ENCODE data around the gene DUSP28. TPM values are rescaled to one million over a fixed set of nuclear protein-coding genes. Genes with fewer than 3 reads are reported as not detected.
A peak's percentile ranks its signal among the peaks of the same experiment; 100 is the strongest.

Gene DUSP28
- polyA plus RNA-seq, 3 donors from 2014 or later, result 13.7 to 27.4 (median 27.4) TPM

DNA sequence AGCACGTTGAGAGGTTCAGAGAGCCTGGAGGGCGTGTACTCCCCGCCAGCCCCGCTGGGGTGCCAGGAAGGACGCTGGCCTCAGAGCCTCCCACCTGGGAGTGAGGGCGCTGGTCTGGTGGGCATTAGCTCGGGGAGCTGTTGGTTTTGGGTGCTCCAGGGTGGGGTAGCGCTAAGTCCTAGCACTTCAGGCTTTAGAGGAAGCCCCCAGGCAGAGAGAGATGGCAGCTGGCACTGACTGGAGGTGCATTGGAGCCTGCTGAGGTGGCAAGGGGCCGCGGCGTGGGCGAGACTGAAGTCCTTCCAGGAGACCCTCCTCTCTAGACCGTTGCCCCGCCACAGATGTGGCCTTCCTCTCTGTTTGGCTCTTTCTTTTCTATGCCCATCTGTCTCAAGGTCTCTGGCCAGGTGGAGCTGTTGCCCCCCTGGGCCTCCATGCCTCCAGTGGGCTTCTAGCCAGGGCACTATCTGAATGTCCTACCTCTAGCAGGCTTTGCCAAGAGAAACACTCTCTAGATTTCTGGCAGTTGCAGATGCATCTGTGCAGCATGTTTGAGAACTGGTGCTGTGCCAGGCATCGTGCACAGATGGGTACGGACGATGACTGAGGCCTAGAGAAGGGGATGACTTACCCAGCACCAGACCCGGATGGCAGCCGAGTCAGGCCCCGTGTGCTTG is 33.0 kb downstream of the DUSP28 start:
- no peaks in the 10 kb centered on the region for H3K9me3 Mint-ChIP-seq
- H3K36me3 Mint-ChIP-seq, result peaks cover 0 to 7% (median 6%) of the 10 kb centered on the region in 3 donors
- no peak overlapping the region for H3K4me3 Mint-ChIP-seq
- no peaks in the 10 kb centered on the region for H3K27me3 Mint-ChIP-seq (ENCODE audit: low read depth in 3 of 3)
- DNase-seq, result no peak
- no peak overlapping the region for H3K27ac Mint-ChIP-seq
- H3K4me1 Mint-ChIP-seq, result peaks cover 15 to 19% of the 10 kb centered on the region in 2 donors

DNA sequence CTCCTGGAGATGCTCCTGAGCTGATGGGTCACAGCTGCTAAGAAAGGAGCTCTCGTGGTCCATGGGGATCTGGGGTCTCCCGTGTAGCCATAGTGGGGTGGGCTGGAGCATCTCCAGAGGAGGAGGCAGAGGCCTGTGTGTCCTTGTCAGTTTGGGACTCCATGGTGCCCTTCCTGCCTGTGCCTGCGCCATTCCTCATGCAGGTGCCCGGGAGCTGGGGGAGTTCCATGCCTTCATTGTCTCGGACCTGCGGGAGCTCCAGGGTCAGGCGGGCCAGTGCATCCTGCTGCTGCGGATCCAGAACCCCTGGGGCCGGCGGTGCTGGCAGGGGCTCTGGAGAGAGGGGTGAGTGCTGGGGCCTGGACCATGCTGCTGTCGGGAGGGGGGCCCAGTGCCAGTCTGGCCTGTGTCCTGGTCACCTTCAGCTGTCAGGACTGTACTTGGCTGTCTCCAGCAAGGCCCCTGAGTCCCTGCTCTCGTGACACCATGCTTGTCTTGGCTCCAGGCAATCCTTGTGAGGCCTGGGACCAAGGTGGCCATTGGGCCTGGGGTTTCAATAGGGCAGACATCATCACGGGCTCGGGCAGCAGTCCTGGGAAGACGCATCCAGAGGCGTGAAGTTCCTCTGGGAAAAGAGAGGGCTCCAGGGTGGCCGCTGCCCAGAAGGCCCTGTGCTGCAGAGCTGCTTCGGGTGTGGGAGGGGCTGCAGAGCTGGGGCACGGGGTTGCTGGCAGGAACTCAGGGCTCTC is 33.7 kb downstream of the DUSP28 start:
- no peaks in the 10 kb centered on the region for H3K9me3 Mint-ChIP-seq
- no peak overlapping the region for H3K4me3 Mint-ChIP-seq
- H3K27me3 Mint-ChIP-seq (ENCODE audit: low read depth in 3 of 3), result no peaks in the 10 kb centered on the region
- peaks cover 0 to 3% (median 1%) of the 10 kb centered on the region in 3 donors for H3K36me3 Mint-ChIP-seq
- H3K27ac Mint-ChIP-seq, result no peak overlapping the region
- peaks cover 8 to 12% of the 10 kb centered on the region in 2 donors for H3K4me1 Mint-ChIP-seq
- no peak for DNase-seq

DNA sequence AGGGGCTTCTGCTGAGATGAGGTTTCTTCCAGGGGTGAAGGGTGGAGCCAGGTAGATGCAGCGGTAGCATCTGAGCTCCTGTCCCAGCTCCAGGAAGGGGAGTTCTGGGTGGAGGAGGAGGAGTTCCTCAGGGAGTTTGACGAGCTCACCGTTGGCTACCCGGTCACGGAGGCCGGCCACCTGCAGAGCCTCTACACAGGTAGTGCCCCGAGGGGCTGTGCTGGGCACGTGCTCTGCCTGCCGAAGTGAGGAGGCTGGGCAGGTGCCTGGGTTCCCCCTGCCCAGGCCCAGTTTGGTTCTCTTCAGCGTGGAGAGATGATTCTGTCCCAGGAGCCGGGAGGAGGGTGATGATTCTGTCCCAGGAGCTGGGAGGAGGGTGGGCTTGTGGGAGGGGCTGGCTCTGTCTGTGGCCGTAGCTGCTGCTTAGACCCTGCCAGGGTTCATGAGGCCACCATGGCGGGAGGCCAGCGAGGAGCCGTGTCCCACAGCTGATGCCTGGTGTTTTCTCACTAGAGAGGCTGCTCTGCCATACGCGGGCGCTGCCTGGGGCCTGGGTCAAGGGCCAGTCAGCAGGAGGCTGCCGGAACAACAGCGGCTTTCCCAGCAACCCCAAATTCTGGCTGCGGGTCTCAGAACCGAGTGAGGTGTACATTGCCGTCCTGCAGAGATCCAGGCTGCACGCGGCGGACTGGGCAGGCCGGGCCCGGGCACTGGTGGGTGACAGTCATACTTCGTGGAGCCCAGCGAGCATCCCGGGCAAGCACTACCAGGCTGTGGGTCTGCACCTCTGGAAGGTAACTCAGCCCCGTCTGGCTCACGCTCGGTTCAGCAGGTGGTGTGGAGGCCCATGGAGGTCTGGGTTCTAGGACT is 34.6 kb downstream of the DUSP28 start:
- no peaks in the 10 kb centered on the region for H3K9me3 Mint-ChIP-seq
- no peaks in the 10 kb centered on the region for H3K36me3 Mint-ChIP-seq
- H3K27me3 Mint-ChIP-seq (ENCODE audit: low read depth in 3 of 3), result no peaks in the 10 kb centered on the region
- peaks cover 3 to 7% of the 10 kb centered on the region in 2 donors for H3K4me1 Mint-ChIP-seq
- DNase-seq, result no peak
- no peak overlapping the region for H3K27ac Mint-ChIP-seq
- H3K4me3 Mint-ChIP-seq, result no peak overlapping the region

- no peaks in the 10 kb centered on the region for H3K36me3 Mint-ChIP-seq
- H3K27me3 Mint-ChIP-seq (ENCODE audit: low read depth in 3 of 3), result peaks cover 0 to 1% (median 0%) of the 10 kb centered on the region in 3 donors
- H3K4me1 Mint-ChIP-seq, result peaks cover 3 to 7% of the 10 kb centered on the region in 2 donors
- peak; percentile 33 to 44 (median 38) for DNase-seq
- no peak overlapping the region for H3K27ac Mint-ChIP-seq
- H3K9me3 Mint-ChIP-seq, result no peaks in the 10 kb centered on the region
- no peak overlapping the region for H3K4me3 Mint-ChIP-seq
These were observed 35.4 kb downstream of the DUSP28 start for GRCh38 chr2:240595381-240596079.

DNA sequence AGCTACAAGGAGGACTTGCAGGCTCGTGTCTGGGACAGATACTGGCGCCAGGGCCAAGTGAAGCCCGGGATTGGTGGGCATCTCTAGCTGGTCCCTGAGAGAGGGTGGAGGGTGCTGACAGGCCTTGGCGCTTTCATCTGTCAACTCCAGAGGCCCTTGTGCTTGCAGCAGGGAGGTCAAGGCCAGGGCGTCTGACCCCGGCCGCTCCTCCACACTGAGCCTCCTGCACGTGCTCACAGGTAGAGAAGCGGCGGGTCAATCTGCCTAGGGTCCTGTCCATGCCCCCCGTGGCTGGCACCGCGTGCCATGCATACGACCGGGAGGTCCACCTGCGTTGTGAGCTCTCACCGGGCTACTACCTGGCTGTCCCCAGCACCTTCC is 35.9 kb downstream of the DUSP28 start:
- DNase-seq, result no peak
- Mint-ChIP-seq H3K36me3 (no peaks in the 10 kb centered on the region), H3K4me1 (peaks cover 1 to 4% of the 10 kb centered on the region in 2 donors), H3K9me3 (no peaks in the 10 kb centered on the region), H3K4me3 (no peak overlapping the region), H3K27me3 (ENCODE audit: low read depth in 3 of 3) (peaks cover 0 to 1% (median 0%) of the 10 kb centered on the region in 3 donors), H3K27ac (no peak overlapping the region)

GRCh38 chr2:240596491-240596931 is 36.4 kb downstream of the DUSP28 start:
- H3K4me3 Mint-ChIP-seq, result no peak overlapping the region
- H3K4me1 Mint-ChIP-seq, result no peaks in the 10 kb centered on the region
- no peaks in the 10 kb centered on the region for H3K36me3 Mint-ChIP-seq
- no peaks in the 10 kb centered on the region for H3K9me3 Mint-ChIP-seq
- no peak for DNase-seq
- no peak overlapping the region for H3K27ac Mint-ChIP-seq
- peaks cover 0 to 1% (median 0%) of the 10 kb centered on the region in 3 donors for H3K27me3 Mint-ChIP-seq (ENCODE audit: low read depth in 3 of 3)

- H3K4me3 Mint-ChIP-seq, result no peak overlapping the region
- no peaks in the 10 kb centered on the region for H3K9me3 Mint-ChIP-seq
- no peaks in the 10 kb centered on the region for H3K4me1 Mint-ChIP-seq
- DNase-seq, result no peak
- H3K36me3 Mint-ChIP-seq, result no peaks in the 10 kb centered on the region
- H3K27ac Mint-ChIP-seq, result no peak overlapping the region
- peaks cover 0 to 1% (median 0%) of the 10 kb centered on the region in 3 donors for H3K27me3 Mint-ChIP-seq (ENCODE audit: low read depth in 3 of 3)
These were observed 36.9 kb downstream of the DUSP28 start for GRCh38 chr2:240597054-240597418.

DNA sequence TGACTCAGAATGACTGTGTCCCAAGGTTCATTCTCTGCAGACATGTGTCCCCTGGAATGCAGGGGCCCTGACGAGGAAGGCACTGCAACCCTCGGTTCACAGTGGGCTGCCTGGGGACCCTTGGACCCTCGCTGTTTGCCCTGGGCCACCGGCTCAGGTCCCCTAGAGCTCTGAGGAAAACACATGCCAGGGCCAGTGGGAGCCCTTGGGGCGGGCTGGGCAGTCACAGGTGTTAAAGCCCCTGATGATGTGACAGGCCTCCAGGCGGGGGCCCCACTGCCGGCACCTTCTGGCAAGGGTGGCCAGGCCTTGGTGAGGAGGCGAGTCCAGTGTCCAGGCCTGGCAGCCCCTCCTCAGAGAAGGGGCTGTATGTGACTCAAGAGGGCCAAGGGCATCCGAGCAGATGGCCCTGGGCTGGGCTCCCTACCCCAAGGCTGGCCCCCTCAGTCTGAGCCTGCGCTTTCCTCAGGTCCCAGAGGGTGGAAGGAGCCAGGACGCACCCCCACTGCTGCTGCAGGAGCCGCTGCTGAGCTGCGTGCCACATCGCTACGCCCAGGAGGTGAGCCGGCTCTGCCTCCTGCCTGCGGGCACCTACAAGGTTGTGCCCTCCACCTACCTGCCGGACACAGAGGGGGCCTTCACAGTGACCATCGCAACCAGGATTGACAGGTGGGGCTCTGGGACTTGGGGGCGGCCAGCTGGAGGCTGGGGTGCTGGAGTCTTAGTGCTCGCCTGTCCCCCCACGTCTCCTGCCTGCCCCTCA is 37.4 kb downstream of the DUSP28 start:
- no peak for DNase-seq
- H3K27ac Mint-ChIP-seq, result no peak overlapping the region
- no peaks in the 10 kb centered on the region for H3K9me3 Mint-ChIP-seq
- no peaks in the 10 kb centered on the region for H3K4me1 Mint-ChIP-seq
- H3K27me3 Mint-ChIP-seq (ENCODE audit: low read depth in 3 of 3), result peaks cover 0 to 1% (median 0%) of the 10 kb centered on the region in 3 donors
- no peak overlapping the region for H3K4me3 Mint-ChIP-seq
- H3K36me3 Mint-ChIP-seq, result no peaks in the 10 kb centered on the region

GRCh38 chr2:240598311-240598911 is 38.3 kb downstream of the DUSP28 start:
- no peaks in the 10 kb centered on the region for H3K36me3 Mint-ChIP-seq
- no peaks in the 10 kb centered on the region for H3K4me1 Mint-ChIP-seq
- H3K27ac Mint-ChIP-seq, result no peak overlapping the region
- no peak for DNase-seq
- peaks cover 0 to 1% (median 0%) of the 10 kb centered on the region in 3 donors for H3K27me3 Mint-ChIP-seq (ENCODE audit: low read depth in 3 of 3)
- no peaks in the 10 kb centered on the region for H3K9me3 Mint-ChIP-seq
- no peak overlapping the region for H3K4me3 Mint-ChIP-seq

DNA sequence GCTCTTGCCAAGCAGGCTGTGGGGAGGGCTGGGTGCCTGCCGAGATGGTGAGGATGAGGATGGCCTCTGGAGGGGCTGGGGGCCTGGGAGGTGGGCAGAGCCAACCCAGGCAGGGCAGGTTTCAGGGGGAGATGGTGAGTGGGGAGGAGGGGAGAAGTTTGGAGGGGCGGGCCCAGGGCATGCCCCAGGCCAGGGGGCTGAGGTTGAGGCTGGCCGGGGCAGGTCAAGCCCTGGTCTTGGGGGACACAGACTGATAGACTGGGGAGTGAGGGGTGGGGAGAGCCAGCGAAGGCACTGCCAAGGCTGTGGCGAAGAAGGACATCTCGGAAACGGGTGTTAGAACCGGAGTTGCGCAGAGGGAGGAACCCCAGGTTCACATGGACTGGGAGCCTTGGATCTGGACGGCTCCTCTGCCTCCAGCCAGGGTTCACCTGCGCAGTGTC is 39.0 kb downstream of the DUSP28 start:
- Mint-ChIP-seq H3K4me3 (no peak overlapping the region), H3K4me1 (no peaks in the 10 kb centered on the region), H3K27ac (no peak overlapping the region), H3K27me3 (ENCODE audit: low read depth in 3 of 3) (peaks cover 0 to 1% (median 0%) of the 10 kb centered on the region in 3 donors), H3K9me3 (no peaks in the 10 kb centered on the region), H3K36me3 (no peaks in the 10 kb centered on the region)
- DNase-seq, result no peak

DNA sequence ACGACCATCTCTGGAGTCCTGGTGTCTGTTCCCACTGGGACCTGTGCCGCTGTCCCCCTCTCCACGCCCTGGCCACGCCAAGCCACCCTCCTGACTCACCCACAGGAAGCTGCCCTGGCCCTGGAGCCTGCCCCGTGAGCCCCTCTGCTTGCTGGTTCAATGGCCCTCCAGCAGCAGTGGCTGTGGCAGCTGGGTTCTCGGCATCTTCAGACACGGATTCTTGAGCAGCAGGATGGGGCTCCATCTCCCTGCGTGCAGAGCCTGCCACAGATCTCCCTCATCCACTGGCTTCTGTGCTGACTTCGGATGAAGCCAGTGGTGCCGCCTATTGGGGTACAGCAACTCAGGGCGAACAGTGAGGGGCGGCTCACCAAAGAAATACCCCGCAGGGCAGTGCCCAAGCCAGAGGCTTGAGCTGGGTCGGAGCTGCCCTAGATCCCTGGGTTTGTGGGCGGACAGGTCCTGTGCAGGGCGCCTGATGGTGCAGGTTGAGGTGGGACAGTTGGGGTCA is 40.3 kb downstream of the DUSP28 start:
- no peak for DNase-seq

DNA sequence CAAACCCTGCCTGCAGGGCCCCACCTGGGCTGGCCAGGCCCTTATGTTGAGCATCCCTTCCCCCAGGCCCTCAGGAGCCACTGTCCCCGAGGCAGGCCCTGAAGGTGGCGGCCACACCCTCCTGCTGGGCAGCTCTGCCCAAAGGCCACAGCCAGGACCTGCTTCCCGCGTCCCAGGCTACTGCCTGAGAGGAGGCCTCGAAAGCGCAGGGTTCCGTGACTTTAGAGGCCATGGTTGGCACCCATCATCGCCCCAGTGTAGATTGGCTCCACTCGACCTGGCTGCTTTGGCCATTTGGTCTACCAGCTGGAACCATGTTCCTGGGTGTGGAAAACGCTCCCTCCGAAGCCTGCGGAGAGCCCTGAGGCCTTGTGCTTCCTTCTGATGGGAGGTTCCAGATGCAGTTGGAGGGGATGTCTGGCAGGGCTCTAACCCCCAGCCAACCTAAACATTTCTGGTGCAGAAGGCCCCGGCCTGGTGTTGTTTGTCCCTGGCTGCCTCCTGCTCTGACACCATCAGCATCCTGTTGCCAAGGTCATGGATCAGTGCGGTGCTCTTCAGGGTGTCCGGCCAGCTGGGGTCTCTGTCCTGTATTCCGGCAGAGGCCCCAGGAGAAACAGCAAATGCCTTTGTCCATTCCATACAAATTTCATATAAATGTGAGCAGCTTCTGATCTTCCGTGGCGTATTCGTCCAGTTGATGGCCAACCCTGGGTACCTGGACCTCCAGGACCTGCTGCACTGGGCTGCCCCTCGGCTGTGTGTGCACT is 41.1 kb downstream of the DUSP28 start:
- H3K4me1 Mint-ChIP-seq, result peaks cover 2 to 7% of the 10 kb centered on the region in 2 donors
- no peaks in the 10 kb centered on the region for H3K9me3 Mint-ChIP-seq
- H3K4me3 Mint-ChIP-seq, result no peak overlapping the region
- H3K27ac Mint-ChIP-seq, result no peak overlapping the region
- H3K36me3 Mint-ChIP-seq, result no peaks in the 10 kb centered on the region
- DNase-seq, result no peak
- H3K27me3 Mint-ChIP-seq (ENCODE audit: low read depth in 3 of 3), result peaks cover 0 to 1% (median 0%) of the 10 kb centered on the region in 3 donors

More for the DNA sequence above, 40.3 kb downstream of the DUSP28 start:
- H3K4me3 Mint-ChIP-seq, result no peak overlapping the region
- peaks cover 2 to 7% of the 10 kb centered on the region in 2 donors for H3K4me1 Mint-ChIP-seq
- no peak overlapping the region for H3K27ac Mint-ChIP-seq
- H3K36me3 Mint-ChIP-seq, result no peaks in the 10 kb centered on the region
- peaks cover 0 to 1% (median 0%) of the 10 kb centered on the region in 3 donors for H3K27me3 Mint-ChIP-seq (ENCODE audit: low read depth in 3 of 3)
- H3K9me3 Mint-ChIP-seq, result no peaks in the 10 kb centered on the region

Measured in immature natural killer cell (primary cell).